HS-5 (cell line): ENCODE measurements around the gene CTRB1.
"Not testable (repeated sequence)": the region's sequence is repeated elsewhere in the genome, so short reads cannot be mapped to it uniquely, and the experiment has no call there.

ENCODE experiments used
- DNase-seq: peaks from one replicate; pipeline ENCODE4 v3.0.0-alpha.2; 2012; ENCODE audit warnings: low read depth

Gene CTRB1

GRCh38 chr16:75240633-75241032, 21.8 kb downstream of the CTRB1 start:
- DNase-seq, result not testable (repeated sequence)

GRCh38 chr16:75241412-75241811, 22.6 kb downstream of the CTRB1 start:
- no peak for DNase-seq

GRCh38 chr16:75241955-75242354, 23.2 kb downstream of the CTRB1 start:
- no peak for DNase-seq

GRCh38 chr16:75242436-75243078, 23.8 kb downstream of the CTRB1 start:
- DNase-seq, result not testable (repeated sequence)

GRCh38 chr16:75243667-75244224, 25.0 kb downstream of the CTRB1 start:
- DNase-seq, result no peak

- no peak for DNase-seq
Observed at GRCh38 chr16:75244225-75244809, 25.5 kb downstream of the CTRB1 start.

- peak; percentile 99 for DNase-seq
Observed at GRCh38 chr16:75244844-75245758, 26.3 kb downstream of the CTRB1 start.

- DNase-seq, result no peak
Observed at GRCh38 chr16:75246504-75247205, 27.9 kb downstream of the CTRB1 start.

- no peak for DNase-seq
Observed at GRCh38 chr16:75247249-75247648, 28.5 kb downstream of the CTRB1 start.

- no peak for DNase-seq
Observed at GRCh38 chr16:75248142-75248535, 29.4 kb downstream of the CTRB1 start.

- DNase-seq, result no peak
Observed at GRCh38 chr16:75248536-75249380, 30.0 kb downstream of the CTRB1 start.

GRCh38 chr16:75249441-75249840, 30.7 kb downstream of the CTRB1 start:
- no peak for DNase-seq

- no peak for DNase-seq
Observed at GRCh38 chr16:75250089-75250808, 31.5 kb downstream of the CTRB1 start.

GRCh38 chr16:75250809-75251279, 32.1 kb downstream of the CTRB1 start:
- no peak for DNase-seq

- DNase-seq, result no peak
Observed at GRCh38 chr16:75251280-75252048, 32.7 kb downstream of the CTRB1 start, which contains the start of gene BCAR1. Gene BCAR1 (minus strand): TSS chr16:75251624. CDS start chr16:75251482, 142 bp downstream.

GRCh38 chr16:75252049-75252864, 33.5 kb downstream of the CTRB1 start:
- DNase-seq, result no peak

- DNase-seq, result peak; percentile 87
Observed at GRCh38 chr16:75252946-75253911, 34.4 kb downstream of the CTRB1 start.
